ENCODE results near the gene GET3. TPM values are rescaled to one million over a fixed set of nuclear protein-coding genes. Genes with fewer than 3 reads are reported as not detected.

GET3 gene
- total RNA-seq, 1 donor from 2014 or later: 66.0 TPM

GRCh38 chr19:12767666-12768065 lies 30.4 kb downstream of the GET3 start:
- Mint-ChIP-seq H3K9me3 (ENCODE audit: low read depth) (no peaks in the 10 kb centered on the region), H3K27ac (no peak overlapping the region), H3K27me3 (no peaks in the 10 kb centered on the region), H3K36me3 (ENCODE audit: insufficient read depth) (peaks cover 18% of the 10 kb centered on the region), H3K4me1 (ENCODE audit: low read depth) (peaks cover 2% of the 10 kb centered on the region), H3K4me3 (ENCODE audit: low read depth) (no peak overlapping the region)
- no peak for DNase-seq (ENCODE audit: low spot score, unreplicated experiment)
- TF ChIP-seq CTCF (IDR thresholded peaks at IDR 0.05; ENCODE audit: unreplicated experiment): no peak

- peak; percentile 17 for TF ChIP-seq CTCF (IDR thresholded peaks at IDR 0.05; ENCODE audit: unreplicated experiment)
- peaks cover 18% of the 10 kb centered on the region for H3K36me3 Mint-ChIP-seq (ENCODE audit: insufficient read depth)
- no peak overlapping the region for H3K27ac Mint-ChIP-seq
- peaks cover 6% of the 10 kb centered on the region for H3K4me1 Mint-ChIP-seq (ENCODE audit: low read depth)
- DNase-seq (ENCODE audit: low spot score, unreplicated experiment): no peak
- no peak overlapping the region for H3K4me3 Mint-ChIP-seq (ENCODE audit: low read depth)
- no peaks in the 10 kb centered on the region for H3K27me3 Mint-ChIP-seq
- no peaks in the 10 kb centered on the region for H3K9me3 Mint-ChIP-seq (ENCODE audit: low read depth)
These were observed 32.4 kb downstream of the GET3 start for GRCh38 chr19:12769689-12770088.

- no peak overlapping the region for H3K4me3 Mint-ChIP-seq (ENCODE audit: low read depth)
- H3K36me3 Mint-ChIP-seq (ENCODE audit: insufficient read depth): peaks cover 11% of the 10 kb centered on the region
- H3K27ac Mint-ChIP-seq: no peak overlapping the region
- no peaks in the 10 kb centered on the region for H3K27me3 Mint-ChIP-seq
- no peak for DNase-seq (ENCODE audit: low spot score, unreplicated experiment)
- no peaks in the 10 kb centered on the region for H3K9me3 Mint-ChIP-seq (ENCODE audit: low read depth)
- TF ChIP-seq CTCF (IDR thresholded peaks at IDR 0.05; ENCODE audit: unreplicated experiment): no peak
- H3K4me1 Mint-ChIP-seq (ENCODE audit: low read depth): peaks cover 7% of the 10 kb centered on the region
These were observed 33.6 kb downstream of the GET3 start for GRCh38 chr19:12770922-12771321.

GRCh38 chr19:12772323-12772722 lies 35.0 kb downstream of the GET3 start:
- no peak for TF ChIP-seq CTCF (IDR thresholded peaks at IDR 0.05; ENCODE audit: unreplicated experiment)
- DNase-seq (ENCODE audit: low spot score, unreplicated experiment): no peak
- Mint-ChIP-seq H3K4me3 (ENCODE audit: low read depth) (no peak overlapping the region), H3K36me3 (ENCODE audit: insufficient read depth) (peaks cover 8% of the 10 kb centered on the region), H3K9me3 (ENCODE audit: low read depth) (no peaks in the 10 kb centered on the region), H3K27me3 (no peaks in the 10 kb centered on the region), H3K27ac (no peak overlapping the region), H3K4me1 (ENCODE audit: low read depth) (peaks cover 7% of the 10 kb centered on the region)

- TF ChIP-seq CTCF (IDR thresholded peaks at IDR 0.05; ENCODE audit: unreplicated experiment): no peak
- H3K36me3 Mint-ChIP-seq (ENCODE audit: insufficient read depth): peaks cover 4% of the 10 kb centered on the region
- no peak for DNase-seq (ENCODE audit: low spot score, unreplicated experiment)
- no peak overlapping the region for H3K27ac Mint-ChIP-seq
- H3K27me3 Mint-ChIP-seq: peaks cover 3% of the 10 kb centered on the region
- peak overlapping the region; percentile 45 for H3K4me3 Mint-ChIP-seq (ENCODE audit: low read depth)
- no peaks in the 10 kb centered on the region for H3K9me3 Mint-ChIP-seq (ENCODE audit: low read depth)
- peaks cover 12% of the 10 kb centered on the region for H3K4me1 Mint-ChIP-seq (ENCODE audit: low read depth)
These were observed 36.3 kb downstream of the GET3 start for GRCh38 chr19:12773571-12773970.
